HCT116 (cell line): Measurements from ENCODE around the gene CREB3L4. TPM values are rescaled to one million over a fixed set of nuclear protein-coding genes. Genes with fewer than 3 reads are reported as not detected.

Source experiments
- ATAC-seq: fragments of 200-7000 bp; cut with Tn5 transposase; 2 replicates; pipeline ENCODE4 v1.9.1; 2020; ENCODE audit warnings: mild to moderate bottlenecking, moderate library complexity
- BruUV-seq: library from RNA; stranded (reverse); fragments of 400-500 nt; replicated peaks from 2 replicates; lab custom pipeline; 2021; lab: Mats Ljungman, UMichigan
- CTCF ChIA-PET: fragments of 300-600 bp; sonication (Branson Sonifier 250); formaldehyde crosslinking; loops from one replicate; lab custom pipeline; 2021; ENCODE audit warnings: antibody characterized with exemption; lab: Charles Lee
- POLR2A ChIA-PET: fragments of 300-600, 350-600 bp; sonication (Branson Sonifier 250); formaldehyde crosslinking; loops from one replicate; lab custom pipeline; 2021; ENCODE audit warnings: antibody characterized with exemption; lab: Charles Lee
- RAD21 ChIA-PET, 2 experiments: fragments of 300-600 bp; sonication (Branson Sonifier 250); formaldehyde crosslinking; loops; one replicate each; lab custom pipeline; 2023; ENCODE audit warnings: low total read pairs in 2 of 2; ENCODE audit not compliant: uncharacterized antibody in 2 of 2, unreplicated experiment in 2 of 2, low non-redundant PET in 1 of 2; lab: Charles Lee
- DNase-seq: peaks from one replicate; pipeline ENCODE4 v3.0.0-alpha.2; 2010; ENCODE audit warnings: low read depth, low spot score
- H2AFZ ChIP-seq: fragments of 200-600 bp; shearing (Covaris generic), sonication (generic); 2 replicates; pipeline ENCODE4 v1.6.1; 2017; ENCODE audit warnings: low read depth, mixed run types, mixed read lengths, antibody characterized with exemption, low read length; ENCODE audit not compliant: poor library complexity, severe bottlenecking
- H3K27ac ChIP-seq: 2 replicates; pipeline ENCODE4 v1.5.1; 2012; ENCODE audit warnings: low read depth, low read length
- H3K27me3 ChIP-seq: fragments of 200-600 bp; sonication (generic); 2 replicates; pipeline ENCODE4 v1.6.1; 2016; ENCODE audit warnings: mixed run types, low read length, mixed read lengths; ENCODE audit not compliant: insufficient read depth
- H3K36me3 ChIP-seq, 2 experiments: fragments of 200-500 bp in 1 of 2; fragments of 200-600 bp in 1 of 2; sonication (Bioruptor generic) in 1 of 2; sonication (generic) in 1 of 2; 2 replicates each; pipeline versions ENCODE4 v1.5.1 to v1.6.1; 2014 to 2016; ENCODE audit warnings: low read length in 2 of 2, inconsistent platforms in 1 of 2, mixed read lengths in 1 of 2, mixed run types in 1 of 2; ENCODE audit not compliant: insufficient read depth in 2 of 2, control insufficient read depth in 1 of 2
- H3K4me1 ChIP-seq, 2 experiments: fragments of 200-600 bp in 1 of 2; sonication (generic) in 1 of 2; 2 replicates each; pipeline versions ENCODE4 v1.5.1 to v1.6.1; 2012 to 2017; ENCODE audit warnings: low read length in 2 of 2, inconsistent platforms in 1 of 2, mild to moderate bottlenecking in 1 of 2, mixed read lengths in 1 of 2, mixed run types in 1 of 2, moderate library complexity in 1 of 2; ENCODE audit not compliant: insufficient read depth in 2 of 2, control insufficient read depth in 1 of 2
- H3K4me2 ChIP-seq: fragments of 200-600 bp; sonication (generic); 2 replicates; pipeline ENCODE4 v1.6.1; 2017; ENCODE audit warnings: mixed run types, low read length, mixed read lengths
- H3K4me3 ChIP-seq, 2 experiments: fragments of 200-600 bp in 1 of 2; sonication (generic) in 1 of 2; replicated peaks in 1 of 2; 2 replicates each; pipeline ENCODE4 v1.5.1; 2011 to 2016; ENCODE audit warnings: low read length in 2 of 2, control low read depth in 1 of 2, low read depth in 1 of 2, mild to moderate bottlenecking in 1 of 2, mixed read lengths in 1 of 2, mixed run types in 1 of 2
- H3K79me2 ChIP-seq: fragments of 200-600 bp; sonication (generic); 2 replicates; pipeline ENCODE4 v1.6.1; 2017; ENCODE audit warnings: mild to moderate bottlenecking, mixed run types, low read length, moderate library complexity, mixed read lengths; ENCODE audit not compliant: insufficient read depth
- H3K9ac ChIP-seq: fragments of 200-600 bp; sonication (generic); 2 replicates; pipeline ENCODE4 v1.6.1; 2016; ENCODE audit warnings: low read length, mixed read lengths
- H3K9me2 ChIP-seq: fragments of 200-600 bp; sonication (generic), shearing (Covaris generic); 2 replicates; pipeline ENCODE4 v1.6.1; 2017; ENCODE audit warnings: mixed run types, mild to moderate bottlenecking, moderate library complexity; ENCODE audit not compliant: insufficient read depth
- H3K9me3 ChIP-seq, 2 experiments: fragments of 200-500 bp in 1 of 2; fragments of 200-600 bp in 1 of 2; sonication (Bioruptor generic) in 1 of 2; sonication (generic) in 1 of 2; 2 replicates each; pipeline ENCODE4 v1.6.1; 2014 to 2017; ENCODE audit warnings: low read length in 2 of 2, mixed read lengths in 2 of 2, inconsistent platforms in 1 of 2, low read depth in 1 of 2, mild to moderate bottlenecking in 1 of 2, mixed run types in 1 of 2, moderate library complexity in 1 of 2; ENCODE audit not compliant: control insufficient read depth in 1 of 2, insufficient read depth in 1 of 2
- H4K20me1 ChIP-seq: fragments of 200-600 bp; sonication (generic), shearing (Covaris generic); 2 replicates; pipeline ENCODE4 v1.6.1; 2017; ENCODE audit warnings: mixed run types, mild to moderate bottlenecking, moderate library complexity; ENCODE audit not compliant: insufficient read depth
- CBX3 ChIP-seq: IDR thresholded peaks from 2 replicates; pipeline ENCODE4 v1.6.1; 2012; ENCODE audit warnings: low read depth
- CEBPB ChIP-seq: IDR thresholded peaks from 2 replicates; pipeline ENCODE4 v1.6.1; 2012; ENCODE audit warnings: low read depth
- EGR1 ChIP-seq: IDR thresholded peaks from 2 replicates; pipeline ENCODE4 v1.6.1; 2012; ENCODE audit warnings: low read depth
- ELF1 ChIP-seq: IDR thresholded peaks from 2 replicates; pipeline ENCODE4 v1.6.1; 2012; ENCODE audit warnings: low read depth, borderline replicate concordance
- EZH2 ChIP-seq: fragments of 200-600 bp; sonication (generic); IDR thresholded peaks from 2 replicates; pipeline ENCODE4 v1.6.1; 2017; ENCODE audit warnings: antibody characterized with exemption, mixed run types
- FOSL1 ChIP-seq: IDR thresholded peaks from 2 replicates; pipeline ENCODE4 v1.6.1; 2012; ENCODE audit warnings: low read depth
- JUND ChIP-seq: IDR thresholded peaks from 2 replicates; pipeline ENCODE4 v1.6.1; 2012
- POLR2A ChIP-seq: IDR thresholded peaks from 2 replicates; pipeline ENCODE4 v1.7.0; 2011; ENCODE audit warnings: borderline replicate concordance; ENCODE audit not compliant: insufficient read depth, insufficient read length; ENCODE audit errors: extremely low read depth
- POLR2AphosphoS5 ChIP-seq: IDR thresholded peaks from 2 replicates; pipeline ENCODE4 v1.6.1; 2011; ENCODE audit warnings: mild to moderate bottlenecking, low read depth, low read length, moderate library complexity
- RAD21 ChIP-seq: IDR thresholded peaks from 2 replicates; pipeline ENCODE4 v1.6.1; 2012; ENCODE audit warnings: low read depth, mild to moderate bottlenecking
- SIN3A ChIP-seq: IDR thresholded peaks from 2 replicates; pipeline ENCODE4 v1.6.1; 2012; ENCODE audit warnings: low read depth
- SP1 ChIP-seq: IDR thresholded peaks from 2 replicates; pipeline ENCODE4 v1.6.1; 2012; ENCODE audit warnings: low read depth
- SRF ChIP-seq: IDR thresholded peaks from 2 replicates; pipeline ENCODE4 v1.6.1; 2012; ENCODE audit warnings: low read depth
- TCF7L2 ChIP-seq: IDR thresholded peaks from 2 replicates; pipeline ENCODE4 v1.7.0; 2011; ENCODE audit warnings: borderline replicate concordance, inconsistent platforms; ENCODE audit not compliant: insufficient read depth, insufficient read length; ENCODE audit errors: extremely low read depth
- YY1 ChIP-seq: IDR thresholded peaks from 2 replicates; pipeline ENCODE4 v1.6.1; 2011; ENCODE audit warnings: low read length, low read depth, moderate library complexity, mild to moderate bottlenecking; ENCODE audit not compliant: insufficient replicate concordance; ENCODE audit errors: extremely low read depth
- ZFX ChIP-seq: fragments of 450-650 bp; IDR thresholded peaks from 2 replicates; pipeline ENCODE4 v1.6.1; 2017
- ZNF274 ChIP-seq: fragments of 200-500 bp; sonication (Bioruptor generic); IDR thresholded peaks from 2 replicates; pipeline ENCODE4 v1.6.1; 2014; ENCODE audit warnings: mild to moderate bottlenecking, low read depth, low read length, inconsistent platforms
- intact Hi-C: fragments of 100-400 bp; cut with micrococcal nuclease; formaldehyde crosslinking; loops from 2 replicates; pipeline ENCODE4 v1.10.0; 2022
- total RNA-seq: library from RNA; stranded (reverse); gene quantifications from one replicate; pipeline ENCODE4 v1.2.1, GENCODE V29; 2021; ENCODE audit not compliant: unreplicated experiment
- TF ChIP-seq, protein P1 (sequence below): IDR thresholded peaks from 2 replicates; pipeline ENCODE4 v1.6.1; 2011; ENCODE audit warnings: mild to moderate bottlenecking, low read length, moderate library complexity; ENCODE audit not compliant: insufficient replicate concordance; ENCODE audit errors: extremely low read depth
- TF ChIP-seq, protein P2 (sequence below): IDR thresholded peaks from 2 replicates; pipeline ENCODE4 v1.6.1; 2012
- TF ChIP-seq, protein P3 (sequence below), 3 experiments: fragments of 200-600 bp in 1 of 3; sonication (generic) in 1 of 3; IDR thresholded peaks in 2 of 3; conservative IDR thresholded peaks in 1 of 3; 2 replicates each; pipeline ENCODE4 v1.5.1; 2012 to 2017; ENCODE audit warnings: low read depth in 2 of 3, low read length in 2 of 3, antibody characterized with exemption in 1 of 3, borderline replicate concordance in 1 of 3, control low read depth in 1 of 3, mild to moderate bottlenecking in 1 of 3, mixed read lengths in 1 of 3, mixed run types in 1 of 3, moderate library complexity in 1 of 3; ENCODE audit not compliant: insufficient read depth in 1 of 3
- TF ChIP-seq, protein P4 (sequence below): IDR thresholded peaks from 2 replicates; pipeline ENCODE4 v1.6.1; 2012

CREB3L4 gene
- total RNA-seq, 1 experiment from 2014 or later: 15.3 TPM

DNA sequence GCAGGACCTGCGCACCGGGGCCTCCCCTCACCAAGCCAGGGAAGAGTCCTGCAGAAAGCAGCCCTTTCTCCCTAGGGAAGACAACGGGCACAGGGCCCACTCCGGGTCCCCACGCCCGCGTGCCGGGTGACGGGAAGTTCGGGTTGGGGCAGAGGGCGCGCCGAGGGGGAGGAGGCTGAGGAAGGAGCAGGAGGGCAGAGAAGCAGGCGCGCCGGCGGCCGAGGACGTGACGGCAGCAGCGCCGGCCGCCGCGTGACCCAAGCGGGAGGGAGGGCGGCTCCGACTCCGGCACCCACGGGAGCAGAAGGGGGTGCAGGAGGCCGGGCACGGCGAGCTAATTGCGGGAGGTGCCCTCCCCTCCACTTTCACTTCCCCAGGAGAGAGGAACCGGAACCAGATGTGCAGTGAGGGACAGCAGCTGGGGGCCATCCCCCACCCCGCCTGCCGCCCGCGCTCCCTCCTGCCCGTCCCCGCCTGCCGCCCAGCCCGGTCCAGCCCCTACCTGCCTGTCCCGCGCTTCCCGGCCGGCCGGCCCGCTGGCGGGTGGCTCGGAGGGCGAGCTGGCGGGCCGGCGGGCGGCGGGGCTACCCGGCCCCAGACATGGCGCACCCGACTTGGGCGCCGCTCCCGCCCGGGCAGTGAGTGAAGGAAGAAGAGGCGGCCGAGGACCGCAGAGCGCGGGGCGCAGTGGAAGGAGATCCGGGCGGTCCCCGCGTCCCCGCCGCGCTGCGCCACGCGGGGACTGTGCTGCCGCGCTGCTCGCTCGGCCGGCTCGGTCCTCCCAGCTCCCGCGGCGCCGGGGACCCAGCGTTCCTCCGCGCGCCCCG is 21.7 kb upstream of the CREB3L4 start:
- Histone ChIP-seq H3K27me3 (no peaks in the 10 kb centered on the region), H3K4me2 (peak overlapping the region; percentile 90), H3K9me2 (no peaks in the 10 kb centered on the region), H3K4me3 (peak overlapping the region; percentile 83 to 91), H2AFZ (no peak overlapping the region), H3K79me2 (peaks cover 24% of the 10 kb centered on the region; the same call in 1 of the 2 replicates), H4K20me1 (no peaks in the 10 kb centered on the region), H3K36me3 (peaks cover 14 to 15% of the 10 kb centered on the region in 2 experiments; a peak in 3 of 4 replicates), H3K9me3 (no peaks in the 10 kb centered on the region), H3K4me1 (peaks cover 6 to 18% of the 10 kb centered on the region in 2 experiments; a peak in 3 of 4 replicates), H3K27ac (peak overlapping the region; percentile 98), H3K9ac (peak overlapping the region; percentile 95)
- intact Hi-C loops: loop anchor here (1.0 to 2.0 kb wide), 2 partner anchors 41 to 149 kb away; partner anchors contain the start of gene RAB13
- BruUV-seq: no TSS peak
- ATAC-seq: peak; percentile 71
- ChIA-PET POLR2A (interaction anchor here (0.9 to 2.4 kb wide), 5 partner anchors 11 to 23 kb away, joined by 3 to 8 read pairs (median 3); partner anchors contain the start of genes CREB3L4 and GATAD2B), CTCF (interaction anchor here (0.7 to 1.9 kb wide), 13 partner anchors 8 to 149 kb away, joined by 3 to 14 read pairs (median 5); partner anchors contain the start of genes CREB3L4, CRTC2, JTB and RAB13), RAD21 (interaction anchor here in 1 of 2 experiments (1.2 kb wide), 1 partner anchor 23 kb away, joined by 4 read pairs; the partner anchor contains the start of gene GATAD2B)
- DNase-seq: no peak
- no peak for TF ChIP-seq ZNF274
- TF ChIP-seq FOSL1: no peak
- no peak for TF ChIP-seq SRF
- TF ChIP-seq, protein P1, sequence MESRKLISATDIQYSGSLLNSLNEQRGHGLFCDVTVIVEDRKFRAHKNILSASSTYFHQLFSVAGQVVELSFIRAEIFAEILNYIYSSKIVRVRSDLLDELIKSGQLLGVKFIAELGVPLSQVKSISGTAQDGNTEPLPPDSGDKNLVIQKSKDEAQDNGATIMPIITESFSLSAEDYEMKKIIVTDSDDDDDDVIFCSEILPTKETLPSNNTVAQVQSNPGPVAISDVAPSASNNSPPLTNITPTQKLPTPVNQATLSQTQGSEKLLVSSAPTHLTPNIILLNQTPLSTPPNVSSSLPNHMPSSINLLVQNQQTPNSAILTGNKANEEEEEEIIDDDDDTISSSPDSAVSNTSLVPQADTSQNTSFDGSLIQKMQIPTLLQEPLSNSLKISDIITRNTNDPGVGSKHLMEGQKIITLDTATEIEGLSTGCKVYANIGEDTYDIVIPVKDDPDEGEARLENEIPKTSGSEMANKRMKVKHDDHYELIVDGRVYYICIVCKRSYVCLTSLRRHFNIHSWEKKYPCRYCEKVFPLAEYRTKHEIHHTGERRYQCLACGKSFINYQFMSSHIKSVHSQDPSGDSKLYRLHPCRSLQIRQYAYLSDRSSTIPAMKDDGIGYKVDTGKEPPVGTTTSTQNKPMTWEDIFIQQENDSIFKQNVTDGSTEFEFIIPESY: no peak
- TF ChIP-seq ZFX: peak; percentile 65; the same call in 1 of the 2 replicates
- TF ChIP-seq POLR2AphosphoS5: peak; percentile 20; the same call in 1 of the 2 replicates
- TF ChIP-seq SIN3A: peak; percentile 83; the same call in 1 of the 2 replicates
- no peak for TF ChIP-seq SP1
- TF ChIP-seq JUND: no peak
- TF ChIP-seq, protein P2, sequence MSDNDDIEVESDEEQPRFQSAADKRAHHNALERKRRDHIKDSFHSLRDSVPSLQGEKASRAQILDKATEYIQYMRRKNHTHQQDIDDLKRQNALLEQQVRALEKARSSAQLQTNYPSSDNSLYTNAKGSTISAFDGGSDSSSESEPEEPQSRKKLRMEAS: peak; percentile 75
- no peak for TF ChIP-seq EZH2
- peak; percentile 16 for TF ChIP-seq TCF7L2
- TF ChIP-seq ELF1: no peak; the same call in 1 of the 2 replicates
- TF ChIP-seq POLR2A: peak; percentile 62
- no peak for TF ChIP-seq YY1
- no peak for TF ChIP-seq CBX3
- TF ChIP-seq RAD21: no peak
- TF ChIP-seq, protein P3, sequence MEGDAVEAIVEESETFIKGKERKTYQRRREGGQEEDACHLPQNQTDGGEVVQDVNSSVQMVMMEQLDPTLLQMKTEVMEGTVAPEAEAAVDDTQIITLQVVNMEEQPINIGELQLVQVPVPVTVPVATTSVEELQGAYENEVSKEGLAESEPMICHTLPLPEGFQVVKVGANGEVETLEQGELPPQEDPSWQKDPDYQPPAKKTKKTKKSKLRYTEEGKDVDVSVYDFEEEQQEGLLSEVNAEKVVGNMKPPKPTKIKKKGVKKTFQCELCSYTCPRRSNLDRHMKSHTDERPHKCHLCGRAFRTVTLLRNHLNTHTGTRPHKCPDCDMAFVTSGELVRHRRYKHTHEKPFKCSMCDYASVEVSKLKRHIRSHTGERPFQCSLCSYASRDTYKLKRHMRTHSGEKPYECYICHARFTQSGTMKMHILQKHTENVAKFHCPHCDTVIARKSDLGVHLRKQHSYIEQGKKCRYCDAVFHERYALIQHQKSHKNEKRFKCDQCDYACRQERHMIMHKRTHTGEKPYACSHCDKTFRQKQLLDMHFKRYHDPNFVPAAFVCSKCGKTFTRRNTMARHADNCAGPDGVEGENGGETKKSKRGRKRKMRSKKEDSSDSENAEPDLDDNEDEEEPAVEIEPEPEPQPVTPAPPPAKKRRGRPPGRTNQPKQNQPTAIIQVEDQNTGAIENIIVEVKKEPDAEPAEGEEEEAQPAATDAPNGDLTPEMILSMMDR (IDR thresholded peaks at IDR 0.05 in 2 of 3, conservative IDR thresholded peaks at IDR 0.05 in 1 of 3; ENCODE audit: borderline replicate concordance in 1 of 3, insufficient read depth in 1 of 3, low read depth in 2 of 3, low read length in 2 of 3): no peak
- TF ChIP-seq EGR1: no peak
- TF ChIP-seq CEBPB: no peak
- TF ChIP-seq, protein P4, sequence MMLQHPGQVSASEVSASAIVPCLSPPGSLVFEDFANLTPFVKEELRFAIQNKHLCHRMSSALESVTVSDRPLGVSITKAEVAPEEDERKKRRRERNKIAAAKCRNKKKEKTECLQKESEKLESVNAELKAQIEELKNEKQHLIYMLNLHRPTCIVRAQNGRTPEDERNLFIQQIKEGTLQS: no peak
